Measurements from ENCODE around the gene CHD3. TPM values are rescaled to one million over a fixed set of nuclear protein-coding genes. Genes with fewer than 3 reads are reported as not detected.

Gene CHD3
- total RNA-seq, 1 donor from 2014 or later = 53.3 TPM

DNA sequence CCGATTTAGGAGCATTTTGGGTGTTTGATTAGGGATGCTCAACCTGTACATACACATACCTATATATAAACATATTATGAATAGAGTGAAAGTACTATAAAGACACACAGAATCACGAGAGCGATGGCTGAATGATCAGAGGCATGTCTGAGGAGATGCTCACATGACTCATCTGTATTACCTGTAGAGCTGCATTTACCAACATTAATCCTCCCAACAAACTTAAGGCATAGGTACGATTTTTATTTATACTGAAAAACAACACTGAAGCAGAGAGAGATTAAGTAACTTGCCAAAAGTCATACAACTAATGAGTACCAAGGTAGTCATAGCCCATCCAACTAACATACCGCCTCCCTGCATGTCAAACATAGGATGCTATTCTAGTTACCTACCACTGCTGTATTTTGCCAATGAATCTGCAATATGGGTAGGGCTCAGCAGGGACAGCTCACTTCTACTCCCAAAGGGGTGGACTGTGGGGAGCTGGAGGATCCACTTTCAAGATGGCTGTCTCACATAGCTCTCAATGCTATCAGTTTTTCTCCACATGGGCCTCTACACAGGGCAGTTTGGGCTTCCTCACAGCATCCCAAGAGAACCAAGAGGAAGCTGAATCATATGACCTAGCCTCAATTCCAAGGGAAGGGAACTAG is 23.5 kb upstream of the CHD3 start:
- Mint-ChIP-seq H3K9me3 (no peaks in the 10 kb centered on the region), H3K4me3 (no peak overlapping the region), H3K27ac (ENCODE audit: unreplicated experiment) (no peak overlapping the region), H3K4me1 (peaks cover 4% of the 10 kb centered on the region), H3K27me3 (ENCODE audit: low read depth) (no peaks in the 10 kb centered on the region), H3K36me3 (ENCODE audit: low read depth) (peaks cover 16% of the 10 kb centered on the region)
- DNase-seq (ENCODE audit: low read depth, low spot score) = no peak
- TF ChIP-seq, protein P1, sequence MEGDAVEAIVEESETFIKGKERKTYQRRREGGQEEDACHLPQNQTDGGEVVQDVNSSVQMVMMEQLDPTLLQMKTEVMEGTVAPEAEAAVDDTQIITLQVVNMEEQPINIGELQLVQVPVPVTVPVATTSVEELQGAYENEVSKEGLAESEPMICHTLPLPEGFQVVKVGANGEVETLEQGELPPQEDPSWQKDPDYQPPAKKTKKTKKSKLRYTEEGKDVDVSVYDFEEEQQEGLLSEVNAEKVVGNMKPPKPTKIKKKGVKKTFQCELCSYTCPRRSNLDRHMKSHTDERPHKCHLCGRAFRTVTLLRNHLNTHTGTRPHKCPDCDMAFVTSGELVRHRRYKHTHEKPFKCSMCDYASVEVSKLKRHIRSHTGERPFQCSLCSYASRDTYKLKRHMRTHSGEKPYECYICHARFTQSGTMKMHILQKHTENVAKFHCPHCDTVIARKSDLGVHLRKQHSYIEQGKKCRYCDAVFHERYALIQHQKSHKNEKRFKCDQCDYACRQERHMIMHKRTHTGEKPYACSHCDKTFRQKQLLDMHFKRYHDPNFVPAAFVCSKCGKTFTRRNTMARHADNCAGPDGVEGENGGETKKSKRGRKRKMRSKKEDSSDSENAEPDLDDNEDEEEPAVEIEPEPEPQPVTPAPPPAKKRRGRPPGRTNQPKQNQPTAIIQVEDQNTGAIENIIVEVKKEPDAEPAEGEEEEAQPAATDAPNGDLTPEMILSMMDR (conservative IDR thresholded peaks at IDR 0.05) = no peak

DNA sequence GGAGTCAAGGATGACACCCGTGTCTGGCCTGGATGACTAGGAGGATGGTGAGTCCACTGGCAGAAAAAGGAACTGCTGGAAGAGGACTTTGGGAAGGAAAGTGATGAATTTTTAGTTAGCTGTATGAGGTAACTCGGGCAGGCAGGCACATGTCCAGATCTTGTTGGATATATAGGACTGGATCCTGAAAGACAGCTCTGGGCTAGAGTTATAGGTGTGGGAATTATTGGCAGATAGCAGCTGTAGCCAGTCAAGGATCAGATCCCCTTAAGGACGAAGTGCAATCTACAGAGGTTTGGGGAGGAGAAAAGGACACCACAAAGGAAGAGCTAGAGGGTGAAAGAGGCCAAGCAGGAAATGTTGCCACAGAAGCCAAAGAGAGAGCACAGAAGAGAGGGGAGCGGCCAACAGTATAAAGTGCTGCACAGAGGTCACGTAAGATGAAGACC is 20.7 kb upstream of the CHD3 start:
- no peak overlapping the region for H3K4me3 Mint-ChIP-seq
- H3K36me3 Mint-ChIP-seq (ENCODE audit: low read depth) = peaks cover 16% of the 10 kb centered on the region
- H3K9me3 Mint-ChIP-seq = no peaks in the 10 kb centered on the region
- TF ChIP-seq, protein P1 (conservative IDR thresholded peaks at IDR 0.05) = no peak
- no peaks in the 10 kb centered on the region for H3K27me3 Mint-ChIP-seq (ENCODE audit: low read depth)
- no peak overlapping the region for H3K27ac Mint-ChIP-seq (ENCODE audit: unreplicated experiment)
- DNase-seq (ENCODE audit: low read depth, low spot score) = no peak
- H3K4me1 Mint-ChIP-seq = peaks cover under 1% of the 10 kb centered on the region

DNA sequence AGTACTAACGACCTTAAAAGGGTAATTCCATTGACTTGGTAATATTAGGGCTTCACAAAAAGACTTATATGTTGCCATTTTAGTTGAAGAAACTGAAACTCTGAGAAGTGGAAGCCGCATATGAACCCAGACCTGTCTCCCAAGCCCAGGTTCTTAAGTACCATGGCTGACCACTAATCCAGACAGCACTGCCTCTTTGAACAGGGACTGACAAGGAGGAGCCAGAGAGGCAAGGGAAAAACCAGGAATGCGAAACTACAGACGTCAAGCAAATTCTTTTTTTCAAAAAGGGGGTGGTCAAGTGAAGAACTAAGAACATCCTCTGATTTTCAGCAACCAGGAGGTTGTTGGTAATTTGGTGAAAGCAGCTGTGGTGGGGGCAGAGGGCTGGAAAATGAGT is 15.5 kb upstream of the CHD3 start:
- H3K9me3 Mint-ChIP-seq = no peaks in the 10 kb centered on the region
- DNase-seq (ENCODE audit: low read depth, low spot score) = no peak
- no peak overlapping the region for H3K4me3 Mint-ChIP-seq
- H3K36me3 Mint-ChIP-seq (ENCODE audit: low read depth) = peaks cover 12% of the 10 kb centered on the region
- H3K27ac Mint-ChIP-seq (ENCODE audit: unreplicated experiment) = no peak overlapping the region
- TF ChIP-seq, protein P1 (conservative IDR thresholded peaks at IDR 0.05) = no peak
- H3K4me1 Mint-ChIP-seq = no peaks in the 10 kb centered on the region
- no peaks in the 10 kb centered on the region for H3K27me3 Mint-ChIP-seq (ENCODE audit: low read depth)

DNA sequence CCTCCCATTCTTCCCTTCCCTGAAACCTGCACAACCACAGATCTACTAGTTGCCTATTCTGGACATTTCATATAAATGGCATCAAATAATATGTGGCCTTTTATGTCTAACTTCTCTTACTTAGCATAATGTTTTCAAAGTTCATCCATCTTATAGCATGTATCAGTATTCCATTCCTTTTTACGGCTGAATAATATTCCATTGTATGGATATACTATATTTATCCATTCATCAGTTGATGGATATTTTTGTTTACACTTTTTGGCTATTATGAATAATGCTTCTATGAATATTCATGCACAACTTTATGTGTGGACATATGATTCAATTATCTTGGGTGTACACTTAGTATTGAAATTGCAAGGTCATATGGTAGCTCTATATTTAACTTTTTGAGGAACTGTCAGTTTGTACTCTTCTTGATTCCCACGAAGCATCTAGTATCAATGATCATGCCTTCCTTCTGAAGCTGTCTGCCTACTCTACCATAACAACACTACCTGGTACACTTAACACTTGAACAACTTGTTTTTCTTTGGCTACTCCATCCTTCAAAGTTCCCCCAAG is 12.7 kb upstream of the CHD3 start:
- Mint-ChIP-seq H3K27me3 (ENCODE audit: low read depth) (no peaks in the 10 kb centered on the region), H3K4me3 (no peak overlapping the region), H3K27ac (ENCODE audit: unreplicated experiment) (no peak overlapping the region), H3K36me3 (ENCODE audit: low read depth) (peaks cover 12% of the 10 kb centered on the region), H3K9me3 (no peaks in the 10 kb centered on the region), H3K4me1 (no peaks in the 10 kb centered on the region)
- no peak for DNase-seq (ENCODE audit: low read depth, low spot score)
- TF ChIP-seq, protein P1 (conservative IDR thresholded peaks at IDR 0.05) = no peak

DNA sequence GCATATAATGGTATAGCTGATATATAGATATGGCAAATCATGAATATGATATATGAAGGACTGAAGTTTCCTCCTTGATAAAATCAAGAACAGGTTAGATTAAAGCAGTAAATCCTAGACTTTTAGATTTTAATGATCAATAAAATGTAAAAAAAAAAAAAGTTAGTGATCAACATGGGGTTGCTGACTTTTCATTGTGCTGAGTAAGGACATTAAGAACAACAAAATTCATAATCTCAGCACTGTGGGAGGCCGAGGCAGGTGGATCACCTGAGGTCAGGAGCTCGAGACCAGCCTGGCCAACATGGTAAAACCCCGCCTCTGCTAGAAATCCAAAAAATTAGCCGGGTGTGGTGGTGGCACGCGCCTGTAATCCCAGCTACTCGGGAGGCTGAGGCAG is 10.4 kb upstream of the CHD3 start:
- Mint-ChIP-seq H3K4me1 (no peaks in the 10 kb centered on the region), H3K27me3 (ENCODE audit: low read depth) (no peaks in the 10 kb centered on the region), H3K27ac (ENCODE audit: unreplicated experiment) (no peak overlapping the region), H3K36me3 (ENCODE audit: low read depth) (peaks cover 12% of the 10 kb centered on the region), H3K9me3 (no peaks in the 10 kb centered on the region), H3K4me3 (no peak overlapping the region)
- TF ChIP-seq, protein P1 (conservative IDR thresholded peaks at IDR 0.05) = no peak
- no peak for DNase-seq (ENCODE audit: low read depth, low spot score)
